WTC11 (cell line): ENCODE results near the gene ZFP3.

Source experiments
- AFF4 ChIP-seq: sonication (generic); formaldehyde crosslinking; IDR thresholded peaks from 2 replicates; pipeline ENCODE4 v1.8.1; 2023; ENCODE audit warnings: mild to moderate bottlenecking, missing genetic modification reagents, borderline replicate concordance
- ATF3 ChIP-seq: sonication (generic); formaldehyde crosslinking; conservative IDR thresholded peaks from 2 replicates; pipeline ENCODE4 v1.8.1; 2022; ENCODE audit warnings: mild to moderate bottlenecking, missing genetic modification reagents
- CREB1 ChIP-seq: sonication (generic); formaldehyde crosslinking; IDR thresholded peaks from 2 replicates; pipeline ENCODE4 v1.8.0; 2023; ENCODE audit warnings: mild to moderate bottlenecking, missing genetic modification reagents
- CTCF ChIP-seq: fragments of 200-600 bp; IDR thresholded peaks from 2 replicates; pipeline ENCODE4 v1.8.0; 2022; ENCODE audit warnings: antibody characterized with exemption
- ERG ChIP-seq: fragments of 250-450 bp; sonication (Bioruptor Pico); IDR thresholded peaks from 2 replicates; pipeline ENCODE4 v1.8.0; 2021; ENCODE audit warnings: mild to moderate bottlenecking
- IRF1 ChIP-seq: sonication (generic); formaldehyde crosslinking; IDR thresholded peaks from 2 replicates; pipeline ENCODE4 v1.8.0; 2023; ENCODE audit warnings: missing genetic modification reagents
- IRF2 ChIP-seq: sonication (generic); formaldehyde crosslinking; IDR thresholded peaks from 2 replicates; pipeline ENCODE4 v1.8.0; 2022; ENCODE audit warnings: low read depth, missing genetic modification reagents, borderline replicate concordance
- JUN ChIP-seq: sonication (generic); formaldehyde crosslinking; IDR thresholded peaks from 2 replicates; pipeline ENCODE4 v1.8.0; 2023; ENCODE audit warnings: mild to moderate bottlenecking, missing genetic modification reagents
- KAT7 ChIP-seq: sonication (generic); formaldehyde crosslinking; IDR thresholded peaks from 2 replicates; pipeline ENCODE4 v1.8.1; 2023; ENCODE audit warnings: missing genetic modification reagents, mild to moderate bottlenecking, borderline replicate concordance
- MAX ChIP-seq: sonication (generic); formaldehyde crosslinking; IDR thresholded peaks from 2 replicates; pipeline ENCODE4 v1.8.0; 2022; ENCODE audit warnings: mild to moderate bottlenecking, missing genetic modification reagents
- USF2 ChIP-seq: sonication (generic); formaldehyde crosslinking; IDR thresholded peaks from 2 replicates; pipeline ENCODE4 v1.8.1; 2023; ENCODE audit warnings: mild to moderate bottlenecking, missing genetic modification reagents, moderate library complexity
- ZNF232 ChIP-seq: sonication (generic); formaldehyde crosslinking; IDR thresholded peaks from 2 replicates; pipeline ENCODE4 v1.8.0; 2022; ENCODE audit warnings: mild to moderate bottlenecking, missing genetic modification reagents
- ZNF512 ChIP-seq: sonication (generic); formaldehyde crosslinking; IDR thresholded peaks from 2 replicates; pipeline ENCODE4 v1.8.1; 2022; ENCODE audit warnings: missing genetic modification reagents, borderline replicate concordance

GRCh38 chr17:5111402-5112204 is 33.3 kb downstream of the ZFP3 start, which contains the start of gene ZNF232:
- no peak for TF ChIP-seq CTCF
- TF ChIP-seq ZNF512 (CRISPR knock-in tag): no peak
- TF ChIP-seq IRF1 (CRISPR knock-in tag): no peak
- no peak for TF ChIP-seq KAT7
- TF ChIP-seq MAX (CRISPR knock-in tag): peak; percentile 95
- no peak for TF ChIP-seq ERG
- no peak for TF ChIP-seq CREB1 (CRISPR knock-in tag)
- TF ChIP-seq JUN (CRISPR knock-in tag): no peak; the same call in 1 of the 2 replicates
- TF ChIP-seq ZNF232 (CRISPR knock-in tag): peak; percentile 94
- TF ChIP-seq ATF3 (CRISPR knock-in tag): no peak
- TF ChIP-seq USF2 (CRISPR knock-in tag): peak; percentile 88
- no peak for TF ChIP-seq IRF2 (CRISPR knock-in tag)
- TF ChIP-seq AFF4: 0 out of 2 replicates have a peak, but pooled peaks have one; percentile 78
